CD8-positive, alpha-beta memory T cell (primary cell): Measurements from ENCODE around the gene CNBP. TPM values are rescaled to one million over a fixed set of nuclear protein-coding genes. Genes with fewer than 3 reads are reported as not detected.

Experiments used
- CTCF ChIA-PET: fragments of 350-600 bp; sonication (Branson Sonifier 250); formaldehyde crosslinking; loops from one replicate; lab custom pipeline; 2021; ENCODE audit warnings: antibody characterized with exemption; lab: Charles Lee
- POLR2A ChIA-PET: fragments of 350-600 bp; sonication (Branson Sonifier 250); formaldehyde crosslinking; loops from one replicate; lab custom pipeline; 2021; ENCODE audit warnings: antibody characterized with exemption; lab: Charles Lee
- DNase-seq, 5 donors: peaks; one replicate each; pipeline versions ENCODE4 v3.0.0 to v3.0.0-alpha.2; 2020 to 2022; ENCODE audit warnings: mixed read lengths in 1 of 5
- H3K27ac ChIP-seq: one replicate; pipeline ENCODE4 v1.7.0; 2013; ENCODE audit warnings: low read depth, mild to moderate bottlenecking, low read length, moderate library complexity
- H3K27me3 ChIP-seq: 2 replicates; pipeline ENCODE4 v1.7.0; 2013; ENCODE audit warnings: low read length, mild to moderate bottlenecking; ENCODE audit not compliant: insufficient read depth, poor library complexity, severe bottlenecking
- H3K36me3 ChIP-seq: 2 replicates; pipeline ENCODE4 v1.7.0; 2013; ENCODE audit warnings: mild to moderate bottlenecking, low read length, moderate library complexity; ENCODE audit not compliant: insufficient read depth
- H3K4me1 ChIP-seq: 2 replicates; pipeline ENCODE4 v1.7.0; 2013; ENCODE audit warnings: mild to moderate bottlenecking, low read length, moderate library complexity; ENCODE audit not compliant: insufficient read depth
- H3K4me3 ChIP-seq: 2 replicates; pipeline ENCODE4 v1.7.0; 2013; ENCODE audit warnings: mild to moderate bottlenecking, low read length
- H3K9me3 ChIP-seq: 2 replicates; pipeline ENCODE4 v1.7.0; 2013; ENCODE audit warnings: mild to moderate bottlenecking, low read length
- H3K27ac Mint-ChIP-seq, 8 donors: one replicate each; pipeline ENCODE4 v1.8.0; 2020 to 2021; ENCODE audit warnings: mixed read lengths in 8 of 8, mild to moderate bottlenecking in 6 of 8, inconsistent platforms in 3 of 8, moderate library complexity in 3 of 8
- H3K27me3 Mint-ChIP-seq, 2 donors: one replicate each; pipeline ENCODE4 v1.8.0; 2020 to 2021; ENCODE audit warnings: mixed read lengths in 2 of 2, mild to moderate bottlenecking in 1 of 2, moderate library complexity in 1 of 2
- H3K36me3 Mint-ChIP-seq, 3 donors: one replicate each; pipeline ENCODE4 v1.8.0; 2020 to 2021; ENCODE audit warnings: mixed read lengths in 3 of 3, inconsistent platforms in 1 of 3, mild to moderate bottlenecking in 1 of 3
- H3K4me1 Mint-ChIP-seq, 3 donors: one replicate each; pipeline ENCODE4 v1.8.0; 2020 to 2021; ENCODE audit warnings: mixed read lengths in 3 of 3, inconsistent platforms in 1 of 3, mild to moderate bottlenecking in 1 of 3
- H3K4me3 Mint-ChIP-seq, 7 donors: one replicate each; pipeline ENCODE4 v1.8.0; 2020 to 2021; ENCODE audit warnings: mixed read lengths in 7 of 7, mild to moderate bottlenecking in 6 of 7, moderate library complexity in 4 of 7, inconsistent platforms in 2 of 7
- H3K9me3 Mint-ChIP-seq, 5 donors: one replicate each; pipeline ENCODE4 v1.8.0; 2020 to 2022; ENCODE audit warnings: mixed read lengths in 5 of 5, mild to moderate bottlenecking in 3 of 5, moderate library complexity in 2 of 5, inconsistent platforms in 1 of 5
- polyA plus RNA-seq: library from polyadenylated mRNA; unstranded; fragments of 300-500 nt; fragmentation: Illumina TruSeq; gene quantifications from one replicate; pipeline ENCODE4 v1.2.3, GENCODE V29; 2021
- total RNA-seq, 2 experiments: library from RNA; stranded (reverse); gene quantifications; one replicate each; pipeline ENCODE4 v1.2.3, GENCODE V29; 2021

The CNBP gene
- total and polyA plus RNA-seq, 3 experiments from 2014 or later: 474 to 931 (median 487) TPM

- H3K27me3 Mint-ChIP-seq: no peaks in the 10 kb centered on the region
- H3K9me3 ChIP-seq: no peaks in the 10 kb centered on the region
Measured at GRCh38 chr3:129182390-129183185, 1.1 kb downstream of the CNBP start.

GRCh38 chr3:129181819-129182218 lies 1.9 kb downstream of the CNBP start:
- Mint-ChIP-seq H3K4me3 (peak overlapping the region; percentile 96 to 99 (median 97)), H3K9me3 (no peaks in the 10 kb centered on the region), H3K4me1 (peaks cover 54 to 67% (median 66%) of the 10 kb centered on the region in 3 donors), H3K36me3 (peaks cover 7 to 61% (median 11%) of the 10 kb centered on the region in 3 donors), H3K27me3 (no peaks in the 10 kb centered on the region), H3K27ac (peak overlapping the region; percentile 96 to 99 (median 98))
- Histone ChIP-seq H3K27ac (peak overlapping the region; percentile 98), H3K4me1 (peaks cover 49% of the 10 kb centered on the region), H3K4me3 (peak overlapping the region; percentile 83), H3K36me3 (peaks cover 8% of the 10 kb centered on the region), H3K9me3 (no peaks in the 10 kb centered on the region), H3K27me3 (no peaks in the 10 kb centered on the region)
- no peak for DNase-seq
- CTCF ChIA-PET: interaction anchor here (0.7 to 1.4 kb wide), 2 partner anchors 19 to 60 kb away, joined by 3 to 4 read pairs; partner anchors contain the start of gene RAB43
- POLR2A ChIA-PET: interaction anchor here (0.6 to 5.3 kb wide), 4 partner anchors 11 to 447 kb away, joined by 3 to 32 read pairs (median 12); partner anchors contain the start of gene RAB43

More at GRCh38 chr3:129182390-129183185, 1.1 kb downstream of the CNBP start:
- Mint-ChIP-seq H3K4me1 (peaks cover 47 to 60% (median 58%) of the 10 kb centered on the region in 3 donors), H3K27ac (peak overlapping the region; percentile 96 to 99 (median 98)), H3K4me3 (peak overlapping the region; percentile 96 to 99 (median 97)), H3K36me3 (peaks cover 6 to 54% (median 11%) of the 10 kb centered on the region in 3 donors), H3K9me3 (no peaks in the 10 kb centered on the region)
- ChIA-PET POLR2A (interaction anchor here (0.6 to 5.3 kb wide), 11 partner anchors 8 to 448 kb away, joined by 3 to 32 read pairs (median 4); partner anchors contain the start of genes COPG1, HMCES, ISY1 and RAB43), CTCF (interaction anchor here (1.1 to 2.1 kb wide), 6 partner anchors 20 to 166 kb away, joined by 3 to 10 read pairs (median 4); partner anchors contain the start of gene RAB43)
- DNase-seq: peak in 3 of 5 donors; percentile 33 to 55 (median 37)
- peaks cover 8% of the 10 kb centered on the region for H3K36me3 ChIP-seq
- no peaks in the 10 kb centered on the region for H3K27me3 ChIP-seq
- H3K4me1 ChIP-seq: peaks cover 42% of the 10 kb centered on the region
- H3K4me3 ChIP-seq: peak overlapping the region; percentile 83
- peak overlapping the region; percentile 98 for H3K27ac ChIP-seq

- Mint-ChIP-seq H3K27me3 (no peaks in the 10 kb centered on the region), H3K9me3 (no peaks in the 10 kb centered on the region), H3K4me3 (peak overlapping the region; percentile 96 to 99 (median 97)), H3K27ac (peak overlapping the region; percentile 79 to 99 (median 96)), H3K36me3 (peaks cover 11 to 74% (median 14%) of the 10 kb centered on the region in 3 donors), H3K4me1 (peaks cover 65 to 76% (median 75%) of the 10 kb centered on the region in 3 donors)
- no peak overlapping the region for H3K27ac ChIP-seq
- POLR2A ChIA-PET: interaction anchor here (0.7 to 5.3 kb wide), 3 partner anchors 18 to 356 kb away, joined by 7 to 32 read pairs (median 12); partner anchors contain the start of gene RAB43
- DNase-seq: no peak
- CTCF ChIA-PET: interaction anchor here (0.7 kb wide), 1 partner anchor 19 kb away, joined by 3 read pairs; no protein-coding TSS in a partner anchor
- H3K27me3 ChIP-seq: no peaks in the 10 kb centered on the region
- H3K4me3 ChIP-seq: peak overlapping the region; percentile 33
- peaks cover 8% of the 10 kb centered on the region for H3K36me3 ChIP-seq
- no peaks in the 10 kb centered on the region for H3K9me3 ChIP-seq
- H3K4me1 ChIP-seq: peaks cover 63% of the 10 kb centered on the region
Measured at GRCh38 chr3:129180461-129180860, 3.2 kb downstream of the CNBP start.

GRCh38 chr3:129176051-129176450 lies 7.6 kb downstream of the CNBP start:
- no peak overlapping the region for H3K4me3 ChIP-seq
- Mint-ChIP-seq H3K4me3 (peak overlapping the region; percentile 12 to 77 (median 49)), H3K27me3 (peaks cover 0 to under 1% of the 10 kb centered on the region in 2 donors), H3K36me3 (peaks cover 0 to 76% (median 17%) of the 10 kb centered on the region in 3 donors), H3K27ac (peak overlapping the region; percentile 6 to 96 (median 61)), H3K4me1 (peaks cover 79 to 90% (median 90%) of the 10 kb centered on the region in 3 donors), H3K9me3 (no peaks in the 10 kb centered on the region)
- ChIA-PET POLR2A (interaction anchor here (1.2 kb wide), 1 partner anchor 73 kb away, joined by 3 read pairs; the partner anchor contains the start of gene COPG1), CTCF (no interaction called here)
- no peak for DNase-seq
- H3K36me3 ChIP-seq: peaks cover 11% of the 10 kb centered on the region
- H3K4me1 ChIP-seq: peaks cover 76% of the 10 kb centered on the region
- no peak overlapping the region for H3K27ac ChIP-seq
- H3K9me3 ChIP-seq: no peaks in the 10 kb centered on the region
- no peaks in the 10 kb centered on the region for H3K27me3 ChIP-seq

GRCh38 chr3:129173725-129174124 lies 10.0 kb downstream of the CNBP start:
- Mint-ChIP-seq H3K36me3 (peaks cover 0 to 80% (median 25%) of the 10 kb centered on the region in 3 donors), H3K27ac (peak overlapping the region in 7 of 8 donors; percentile 56 to 96 (median 80)), H3K4me3 (peak overlapping the region in 6 of 7 donors; percentile 23 to 73 (median 66)), H3K27me3 (peaks cover 0 to 2% of the 10 kb centered on the region in 2 donors), H3K9me3 (no peaks in the 10 kb centered on the region), H3K4me1 (peaks cover 70 to 78% (median 75%) of the 10 kb centered on the region in 3 donors)
- Histone ChIP-seq H3K9me3 (no peaks in the 10 kb centered on the region), H3K4me1 (peaks cover 53% of the 10 kb centered on the region), H3K27ac (no peak overlapping the region), H3K36me3 (peaks cover 27% of the 10 kb centered on the region), H3K27me3 (no peaks in the 10 kb centered on the region), H3K4me3 (no peak overlapping the region)
- ChIA-PET POLR2A (no interaction called here), CTCF (interaction anchor here (1.6 kb wide), 2 partner anchors 11 to 72 kb away, joined by 4 to 5 read pairs; no protein-coding TSS in a partner anchor)
- no peak for DNase-seq

- peak overlapping the region in 6 of 7 donors; percentile 10 to 73 (median 45) for H3K4me3 Mint-ChIP-seq
- H3K4me1 ChIP-seq: peaks cover 48% of the 10 kb centered on the region
- H3K27ac Mint-ChIP-seq: peak overlapping the region; percentile 24 to 91 (median 71)
- H3K27me3 ChIP-seq: no peaks in the 10 kb centered on the region
- H3K36me3 ChIP-seq: peaks cover 23% of the 10 kb centered on the region
- ChIA-PET CTCF (interaction anchor here (0.9 to 1.6 kb wide), 3 partner anchors 11 to 73 kb away, joined by 3 to 5 read pairs (median 4); no protein-coding TSS in a partner anchor), POLR2A (no interaction called here)
- peaks cover 0 to 2% of the 10 kb centered on the region in 2 donors for H3K27me3 Mint-ChIP-seq
- H3K9me3 ChIP-seq: no peaks in the 10 kb centered on the region
- H3K27ac ChIP-seq: no peak overlapping the region
- no peak overlapping the region for H3K4me3 ChIP-seq
- H3K4me1 Mint-ChIP-seq: peaks cover 66 to 72% (median 70%) of the 10 kb centered on the region in 3 donors
- no peak for DNase-seq
- no peaks in the 10 kb centered on the region for H3K9me3 Mint-ChIP-seq
- H3K36me3 Mint-ChIP-seq: peaks cover 0 to 78% (median 25%) of the 10 kb centered on the region in 3 donors
Measured at GRCh38 chr3:129173206-129173605, 10.5 kb downstream of the CNBP start.

- Histone ChIP-seq H3K9me3 (no peaks in the 10 kb centered on the region), H3K4me3 (no peak overlapping the region), H3K36me3 (peaks cover 39% of the 10 kb centered on the region), H3K27me3 (no peaks in the 10 kb centered on the region), H3K4me1 (peaks cover 5% of the 10 kb centered on the region), H3K27ac (no peak overlapping the region)
- Mint-ChIP-seq H3K4me3 (no peak overlapping the region), H3K27me3 (peaks cover 0 to 2% of the 10 kb centered on the region in 2 donors), H3K36me3 (peaks cover 3 to 56% (median 23%) of the 10 kb centered on the region in 3 donors), H3K4me1 (peaks cover 17 to 36% (median 30%) of the 10 kb centered on the region in 3 donors), H3K27ac (peak overlapping the region in 6 of 8 donors; percentile 23 to 71 (median 38)), H3K9me3 (no peaks in the 10 kb centered on the region)
- DNase-seq: no peak
- ChIA-PET POLR2A (no interaction called here), CTCF (interaction anchor here (1.4 to 1.5 kb wide), 2 partner anchors 113 to 197 kb away, joined by 4 read pairs; no protein-coding TSS in a partner anchor)
Measured at GRCh38 chr3:129166579-129167332, 16.9 kb downstream of the CNBP start.
